Activated T-helper 2 cell treated with anti-CD3 and anti-CD28 coated beads, Interferon-gamma antibody, Interleukin-2, Interleukin-4, amounts not matched to agents 10 μg/mL and 5 μg/mL and 100 μg/mL, durations not matched to agents 14 hours and 24 hours and 36 hours (primary cell): ENCODE data around the gene IFI35. TPM values are rescaled to one million over a fixed set of nuclear protein-coding genes. Genes with fewer than 3 reads are reported as not detected.
"Not testable (repeated sequence)": the region's sequence is repeated elsewhere in the genome, so short reads cannot be mapped to it uniquely, and the experiment has no call there.

ENCODE experiments used
- DNase-seq: peaks from one replicate; pipeline ENCODE4 v3.0.0; 2021; ENCODE audit warnings: low spot score
- H3K27ac Mint-ChIP-seq: one replicate; pipeline ENCODE4 v1.8.0; 2021; ENCODE audit warnings: mixed read lengths
- H3K27me3 Mint-ChIP-seq: one replicate; pipeline ENCODE4 v1.8.0; 2021; ENCODE audit warnings: low read depth, mixed read lengths
- H3K36me3 Mint-ChIP-seq: one replicate; pipeline ENCODE4 v1.8.0; 2021; ENCODE audit warnings: low read depth, mixed read lengths
- H3K4me1 Mint-ChIP-seq: one replicate; pipeline ENCODE4 v1.8.0; 2021; ENCODE audit warnings: low read depth, mixed read lengths
- H3K4me3 Mint-ChIP-seq: one replicate; pipeline ENCODE4 v1.8.0; 2021; ENCODE audit warnings: low read depth, mild to moderate bottlenecking, moderate library complexity, mixed read lengths
- H3K9me3 Mint-ChIP-seq: one replicate; pipeline ENCODE4 v1.8.0; 2021; ENCODE audit warnings: mixed read lengths
- intact Hi-C: fragments of 100-400 bp; cut with micrococcal nuclease; formaldehyde crosslinking; loops from one replicate; pipeline ENCODE4 v1.15.1; 2023
- total RNA-seq: library from RNA; stranded (reverse); gene quantifications from 2 replicates; pipeline ENCODE4 v1.2.3, GENCODE V29; 2022

The IFI35 gene
- 49.1 and 51.2 TPM in 2 replicates for total RNA-seq

GRCh38 chr17:43006639-43007551 lies at the start of gene IFI35:
IFI35 (plus strand) TSS chr17:43006784; CDS start chr17:43006948, 164 bp downstream.
- Mint-ChIP-seq H3K4me1 (peaks cover 18% of the 10 kb centered on the region), H3K4me3 (peak within 1 kb of the TSS; percentile 100), H3K36me3 (peaks cover 35% of the 10 kb centered on the region), H3K9me3 (no peaks in the 10 kb centered on the region), H3K27me3 (no peaks in the 10 kb centered on the region), H3K27ac (peak within 1 kb of the TSS; percentile 100)
- intact Hi-C loops: loop anchor here (1.0 kb wide), 1 partner anchor 9 kb away; the partner anchor contains the start of gene RPL27
- peak; percentile 84 for DNase-seq

- Mint-ChIP-seq H3K27ac (peak within 1 kb of the TSS; percentile 86), H3K9me3 (no peaks in the 10 kb centered on the region), H3K36me3 (peaks cover 31% of the 10 kb centered on the region), H3K4me1 (peaks cover 4% of the 10 kb centered on the region), H3K4me3 (peak within 1 kb of the TSS; percentile 92), H3K27me3 (no peaks in the 10 kb centered on the region)
- intact Hi-C loops: loop anchor here (2.0 kb wide), 2 partner anchors 16 to 34 kb away; partner anchors contain the start of genes PTGES3L, RPL27 and RUNDC1
- DNase-seq: peak; percentile 88
Measured at GRCh38 chr17:42964161-42964932, 42.2 kb upstream of the IFI35 start, which contains the start of gene AARSD1. AARSD1 (minus strand) TSS chr17:42964454; CDS start chr17:42964440, 14 bp downstream.

- H3K36me3 Mint-ChIP-seq: peaks cover 9% of the 10 kb centered on the region
- DNase-seq: no peak
- H3K4me3 Mint-ChIP-seq: no peak overlapping the region
- no peak overlapping the region for H3K27ac Mint-ChIP-seq
- peaks cover 4% of the 10 kb centered on the region for H3K4me1 Mint-ChIP-seq
- H3K9me3 Mint-ChIP-seq: no peaks in the 10 kb centered on the region
- intact Hi-C loops: no loop called here
- H3K27me3 Mint-ChIP-seq: no peaks in the 10 kb centered on the region
Measured at GRCh38 chr17:42967925-42968324, 38.7 kb upstream of the IFI35 start.

- Mint-ChIP-seq H3K36me3 (peaks cover 2% of the 10 kb centered on the region), H3K27me3 (no peaks in the 10 kb centered on the region), H3K4me3 (no peak overlapping the region), H3K4me1 (no peaks in the 10 kb centered on the region), H3K27ac (no peak overlapping the region), H3K9me3 (no peaks in the 10 kb centered on the region)
- intact Hi-C loops: no loop called here
- no peak for DNase-seq
Measured at GRCh38 chr17:42969001-42969581, 37.5 kb upstream of the IFI35 start.

- intact Hi-C loops: no loop called here
- DNase-seq: no peak
- Mint-ChIP-seq H3K27ac (no peak overlapping the region), H3K4me3 (no peak overlapping the region), H3K36me3 (no peaks in the 10 kb centered on the region), H3K4me1 (no peaks in the 10 kb centered on the region), H3K27me3 (no peaks in the 10 kb centered on the region), H3K9me3 (no peaks in the 10 kb centered on the region)
Measured at GRCh38 chr17:42971589-42971988, 35.0 kb upstream of the IFI35 start.

- H3K27me3 Mint-ChIP-seq, DNase-seq, H3K9me3 Mint-ChIP-seq, intact Hi-C loops, H3K36me3 Mint-ChIP-seq, H3K4me1 Mint-ChIP-seq, H3K27ac Mint-ChIP-seq, H3K4me3 Mint-ChIP-seq: not testable (repeated sequence)
Measured at GRCh38 chr17:42973323-42973722, 33.3 kb upstream of the IFI35 start.

- no peak overlapping the region for H3K27ac Mint-ChIP-seq
- peaks cover 4% of the 10 kb centered on the region for H3K4me1 Mint-ChIP-seq
Measured at GRCh38 chr17:42975265-42975664, 31.3 kb upstream of the IFI35 start.

GRCh38 chr17:42975701-42976100 lies 30.9 kb upstream of the IFI35 start:
- H3K9me3 Mint-ChIP-seq, H3K27ac Mint-ChIP-seq, DNase-seq, H3K36me3 Mint-ChIP-seq, H3K4me3 Mint-ChIP-seq, H3K27me3 Mint-ChIP-seq, H3K4me1 Mint-ChIP-seq, intact Hi-C loops: not testable (repeated sequence)

More at GRCh38 chr17:42975265-42975664, 31.3 kb upstream of the IFI35 start:
- no peaks in the 10 kb centered on the region for H3K27me3 Mint-ChIP-seq
- H3K9me3 Mint-ChIP-seq: no peaks in the 10 kb centered on the region
- H3K4me3 Mint-ChIP-seq: no peak overlapping the region
- intact Hi-C loops: no loop called here
- peaks cover under 1% of the 10 kb centered on the region for H3K36me3 Mint-ChIP-seq
- no peak for DNase-seq

- Mint-ChIP-seq H3K9me3 (no peaks in the 10 kb centered on the region), H3K36me3 (peaks cover 22% of the 10 kb centered on the region), H3K4me1 (peaks cover 21% of the 10 kb centered on the region), H3K27ac (peak within 1 kb of the TSS; percentile 96), H3K27me3 (no peaks in the 10 kb centered on the region), H3K4me3 (peak within 1 kb of the TSS; percentile 99)
- intact Hi-C loops: loop anchor here (2.0 kb wide), 1 partner anchor 15 kb away; the partner anchor contains the start of gene AARSD1
- peak; percentile 20 for DNase-seq
Measured at GRCh38 chr17:42979511-42980273, 26.9 kb upstream of the IFI35 start, which contains the start of gene PTGES3L. PTGES3L (minus strand) TSS chr17:42980080; CDS start chr17:42980053, 27 bp downstream.

GRCh38 chr17:42980274-42980765 lies 26.3 kb upstream of the IFI35 start, which contains the start of gene RUNDC1:
RUNDC1 (plus strand) TSS chr17:42980565; CDS start chr17:42980577, 12 bp downstream.
- peak; percentile 87 for DNase-seq
- intact Hi-C loops: loop anchor here (2.0 kb wide), 1 partner anchor 16 kb away; the partner anchor contains the start of gene AARSD1
- Mint-ChIP-seq H3K36me3 (peaks cover 28% of the 10 kb centered on the region), H3K27ac (peak within 1 kb of the TSS; percentile 96), H3K9me3 (no peaks in the 10 kb centered on the region), H3K4me3 (peak within 1 kb of the TSS; percentile 99), H3K4me1 (peaks cover 24% of the 10 kb centered on the region), H3K27me3 (no peaks in the 10 kb centered on the region)

GRCh38 chr17:42980766-42981397 lies 25.7 kb upstream of the IFI35 start:
- intact Hi-C loops: loop anchor here (1.0 to 2.0 kb wide), 2 partner anchors 16 to 17 kb away; partner anchors contain the start of genes AARSD1 and RPL27
- peak overlapping the region; percentile 98 for H3K4me3 Mint-ChIP-seq
- no peaks in the 10 kb centered on the region for H3K27me3 Mint-ChIP-seq

More at GRCh38 chr17:42980766-42981397, 25.7 kb upstream of the IFI35 start:
- peak; percentile 54 for DNase-seq
- H3K36me3 Mint-ChIP-seq: peaks cover 33% of the 10 kb centered on the region
- peaks cover 28% of the 10 kb centered on the region for H3K4me1 Mint-ChIP-seq
- peak overlapping the region; percentile 96 for H3K27ac Mint-ChIP-seq
- H3K9me3 Mint-ChIP-seq: no peaks in the 10 kb centered on the region
